GM19351 (cell line): ENCODE results near the gene ATXN2.
A peak's percentile ranks its signal among the peaks of the same experiment; 100 is the strongest.

Experiments
- ATAC-seq: cut with Tn5 transposase; IDR thresholded peaks from one replicate; pipeline ENCODE4 v1.9.1; 2021; ENCODE audit warnings: mild to moderate bottlenecking, moderate library complexity; ENCODE audit not compliant: unreplicated experiment

The ATXN2 gene

GRCh38 chr12:111454716-111455447, 144.2 kb downstream of the ATXN2 start:
- no peak for ATAC-seq

GRCh38 chr12:111454311-111454710, 144.8 kb downstream of the ATXN2 start:
- ATAC-seq: no peak

- no peak for ATAC-seq
Observed at GRCh38 chr12:111453071-111453989, 145.8 kb downstream of the ATXN2 start.

GRCh38 chr12:111451649-111452129, 147.4 kb downstream of the ATXN2 start:
- no peak for ATAC-seq

GRCh38 chr12:111451232-111451631, 147.9 kb downstream of the ATXN2 start:
- no peak for ATAC-seq

- no peak for ATAC-seq
Observed at GRCh38 chr12:111450676-111451075, 148.4 kb downstream of the ATXN2 start.

GRCh38 chr12:111448846-111449790, 150.0 kb downstream of the ATXN2 start:
- ATAC-seq: no peak

- no peak for ATAC-seq
Observed at GRCh38 chr12:111448266-111448830, 150.8 kb downstream of the ATXN2 start.

GRCh38 chr12:111447571-111448265, 151.4 kb downstream of the ATXN2 start:
- no peak for ATAC-seq

- ATAC-seq: no peak
Observed at GRCh38 chr12:111446631-111447570, 152.2 kb downstream of the ATXN2 start.

- no peak for ATAC-seq
Observed at GRCh38 chr12:111445726-111446581, 153.2 kb downstream of the ATXN2 start.

- peak; percentile 83 for ATAC-seq
Observed at GRCh38 chr12:111444925-111445725, 154.0 kb downstream of the ATXN2 start.

GRCh38 chr12:111444314-111444924, 154.7 kb downstream of the ATXN2 start:
- ATAC-seq: peak; percentile 49

GRCh38 chr12:111443586-111443985, 155.5 kb downstream of the ATXN2 start:
- ATAC-seq: no peak

GRCh38 chr12:111443086-111443485, 156.0 kb downstream of the ATXN2 start:
- ATAC-seq: no peak

- ATAC-seq: no peak
Observed at GRCh38 chr12:111442301-111443045, 156.6 kb downstream of the ATXN2 start.
